ENCODE results near the gene ABHD1.

- TF ChIP-seq CTCF (conservative IDR thresholded peaks at IDR 0.05) (no peak), ZFX (IDR thresholded peaks at IDR 0.05) (no peak)
These were observed 51.7 kb downstream of the ABHD1 start for GRCh38 chr2:27175330-27175729.
